ENCODE data around the gene ILF2.

Gene ILF2

DNA sequence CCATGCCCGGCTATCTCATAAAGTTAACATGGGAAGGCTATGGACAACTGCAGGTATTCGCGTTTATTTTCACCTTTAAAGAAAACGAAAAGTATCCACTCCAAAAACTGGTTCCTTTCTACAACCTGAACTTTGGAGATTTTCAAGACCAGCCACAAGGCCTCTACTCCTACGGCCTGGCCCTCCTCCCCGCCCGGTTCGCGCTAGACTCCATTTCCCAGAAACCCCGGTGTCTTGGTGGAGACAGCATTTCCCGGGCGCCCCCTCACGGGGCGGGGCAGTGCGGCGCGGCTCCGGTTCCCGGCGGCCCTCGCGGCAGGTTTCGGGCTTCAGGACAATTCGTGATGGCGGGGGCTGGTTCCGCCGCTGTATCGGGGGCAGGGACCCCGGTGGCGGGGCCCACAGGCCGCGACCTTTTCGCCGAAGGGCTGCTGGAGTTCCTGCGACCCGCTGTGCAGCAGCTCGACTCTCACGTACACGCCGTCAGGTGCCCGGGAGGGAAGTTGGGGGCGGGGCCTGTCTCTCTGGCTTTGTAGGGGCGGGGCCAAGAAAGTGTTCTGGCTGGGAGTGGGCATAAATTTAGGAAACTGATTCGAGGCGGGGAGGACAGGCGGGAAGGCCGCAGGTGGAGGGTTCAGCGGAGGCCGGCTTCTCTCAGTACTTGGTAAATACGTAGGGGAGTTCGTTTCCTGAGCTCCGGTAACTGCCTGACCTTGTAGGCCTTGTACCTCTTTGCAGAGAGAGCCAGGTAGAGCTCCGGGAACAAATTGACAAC is 12.2 kb downstream of the ILF2 start, which contains the start of gene SNAPIN:
Gene SNAPIN (plus strand): TSS at position 304 of the 775 bp plus-strand sequence. CDS start 41 bp downstream, at position 345.
- peak; percentile 54 for DNase-seq (ENCODE audit: extremely low read depth, low read depth)
- TF ChIP-seq, protein P1, sequence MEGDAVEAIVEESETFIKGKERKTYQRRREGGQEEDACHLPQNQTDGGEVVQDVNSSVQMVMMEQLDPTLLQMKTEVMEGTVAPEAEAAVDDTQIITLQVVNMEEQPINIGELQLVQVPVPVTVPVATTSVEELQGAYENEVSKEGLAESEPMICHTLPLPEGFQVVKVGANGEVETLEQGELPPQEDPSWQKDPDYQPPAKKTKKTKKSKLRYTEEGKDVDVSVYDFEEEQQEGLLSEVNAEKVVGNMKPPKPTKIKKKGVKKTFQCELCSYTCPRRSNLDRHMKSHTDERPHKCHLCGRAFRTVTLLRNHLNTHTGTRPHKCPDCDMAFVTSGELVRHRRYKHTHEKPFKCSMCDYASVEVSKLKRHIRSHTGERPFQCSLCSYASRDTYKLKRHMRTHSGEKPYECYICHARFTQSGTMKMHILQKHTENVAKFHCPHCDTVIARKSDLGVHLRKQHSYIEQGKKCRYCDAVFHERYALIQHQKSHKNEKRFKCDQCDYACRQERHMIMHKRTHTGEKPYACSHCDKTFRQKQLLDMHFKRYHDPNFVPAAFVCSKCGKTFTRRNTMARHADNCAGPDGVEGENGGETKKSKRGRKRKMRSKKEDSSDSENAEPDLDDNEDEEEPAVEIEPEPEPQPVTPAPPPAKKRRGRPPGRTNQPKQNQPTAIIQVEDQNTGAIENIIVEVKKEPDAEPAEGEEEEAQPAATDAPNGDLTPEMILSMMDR (IDR thresholded peaks at IDR 0.05; ENCODE audit: low read depth, low read length) = peak; percentile 10

DNA sequence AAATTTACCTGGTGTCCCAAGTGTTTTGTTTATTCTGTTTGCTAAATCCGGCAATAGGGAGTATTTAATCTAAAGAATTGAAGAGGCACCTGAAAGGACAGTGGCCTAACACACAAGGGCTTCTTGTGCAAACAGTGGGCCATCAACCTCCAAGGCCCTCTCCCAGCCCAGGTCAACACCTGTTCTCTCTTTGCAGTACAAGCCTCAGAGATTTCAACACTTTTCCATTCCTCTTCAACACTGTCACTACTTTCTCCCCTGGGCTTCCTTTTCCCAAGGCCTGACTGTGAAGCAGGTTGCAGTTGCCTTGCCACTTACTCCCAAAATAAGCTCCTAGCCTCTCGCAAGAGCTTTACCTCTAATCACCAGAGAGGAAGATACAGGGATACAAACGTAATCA is 15.5 kb downstream of the ILF2 start:
- TF ChIP-seq, protein P1 (IDR thresholded peaks at IDR 0.05; ENCODE audit: low read depth, low read length) = no peak
- no peak for DNase-seq (ENCODE audit: extremely low read depth, low read depth)

DNA sequence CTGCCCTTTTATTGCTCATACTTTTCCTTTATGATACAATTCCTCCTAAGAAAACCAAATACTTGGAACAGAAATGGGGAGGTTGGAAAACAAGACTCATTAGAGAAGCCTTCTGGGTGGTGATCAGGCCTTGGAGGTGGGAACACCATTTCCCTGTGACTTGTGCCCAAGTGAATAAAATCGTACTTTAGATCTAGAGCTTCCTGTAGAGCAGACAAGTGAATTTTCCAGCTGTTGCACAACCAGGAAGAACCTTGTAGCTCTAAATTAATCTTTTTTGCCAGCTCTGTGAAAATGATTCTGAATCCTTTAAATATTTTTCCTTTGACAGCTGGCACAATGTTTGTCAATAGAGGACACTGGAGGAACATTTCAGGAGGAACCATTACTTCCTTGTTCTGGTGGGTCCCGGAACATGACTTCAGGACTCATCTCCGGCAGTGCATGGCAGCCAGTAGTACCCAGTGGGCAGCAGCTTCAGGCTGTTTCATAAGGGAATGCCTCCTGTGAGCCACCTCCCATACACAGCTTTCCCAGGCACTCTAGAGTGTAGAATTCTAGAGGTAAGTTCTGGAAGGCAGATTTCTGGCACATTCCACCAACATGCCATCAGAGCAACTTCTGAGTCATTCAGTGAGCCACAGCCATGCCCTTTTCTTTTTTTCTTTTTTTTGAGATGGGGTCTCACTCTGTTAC is 17.8 kb downstream of the ILF2 start:
- TF ChIP-seq, protein P1 (IDR thresholded peaks at IDR 0.05; ENCODE audit: low read depth, low read length) = no peak
- no peak for DNase-seq (ENCODE audit: extremely low read depth, low read depth)

DNA sequence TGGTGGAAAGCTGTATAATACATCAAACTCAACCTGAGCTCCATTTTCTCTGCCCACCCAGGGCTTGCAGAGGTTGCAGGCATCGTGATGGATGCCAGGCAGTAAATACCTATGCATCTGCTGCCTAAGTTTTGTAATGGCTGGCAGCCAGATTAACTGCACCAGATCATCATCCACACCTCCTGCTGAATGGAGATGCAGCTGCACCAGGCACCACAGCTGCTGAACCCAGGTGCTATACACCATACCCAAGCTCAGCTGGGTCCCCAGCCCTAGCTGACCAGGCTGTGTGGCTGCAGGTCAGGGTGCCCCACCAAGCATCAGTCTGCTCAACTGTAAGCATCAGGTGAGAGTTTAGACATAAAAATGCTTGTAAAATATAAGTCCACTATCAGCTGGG is 19.0 kb downstream of the ILF2 start:
- TF ChIP-seq, protein P1 (IDR thresholded peaks at IDR 0.05; ENCODE audit: low read depth, low read length) = no peak
- no peak for DNase-seq (ENCODE audit: extremely low read depth, low read depth)

DNA sequence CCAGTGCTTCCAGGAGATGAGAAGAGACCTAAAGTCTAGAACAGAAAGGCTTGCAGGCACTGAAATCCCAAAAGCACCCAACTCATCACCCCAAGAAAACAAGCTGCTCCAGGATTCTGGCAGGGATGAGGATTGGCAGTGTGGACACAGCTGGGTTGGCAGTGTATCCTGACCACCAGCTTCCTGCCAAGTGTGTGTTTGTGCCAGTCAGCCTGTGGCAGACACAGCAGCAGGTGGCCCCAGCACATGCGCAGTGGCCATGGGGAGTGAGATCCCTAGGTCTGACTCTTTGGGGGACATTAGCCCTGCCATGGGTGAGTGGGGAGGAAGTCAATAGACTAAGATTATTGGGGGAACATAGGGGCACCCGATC is 20.9 kb downstream of the ILF2 start:
- DNase-seq (ENCODE audit: extremely low read depth, low read depth) = no peak
- TF ChIP-seq, protein P1 (IDR thresholded peaks at IDR 0.05; ENCODE audit: low read depth, low read length) = no peak

DNA sequence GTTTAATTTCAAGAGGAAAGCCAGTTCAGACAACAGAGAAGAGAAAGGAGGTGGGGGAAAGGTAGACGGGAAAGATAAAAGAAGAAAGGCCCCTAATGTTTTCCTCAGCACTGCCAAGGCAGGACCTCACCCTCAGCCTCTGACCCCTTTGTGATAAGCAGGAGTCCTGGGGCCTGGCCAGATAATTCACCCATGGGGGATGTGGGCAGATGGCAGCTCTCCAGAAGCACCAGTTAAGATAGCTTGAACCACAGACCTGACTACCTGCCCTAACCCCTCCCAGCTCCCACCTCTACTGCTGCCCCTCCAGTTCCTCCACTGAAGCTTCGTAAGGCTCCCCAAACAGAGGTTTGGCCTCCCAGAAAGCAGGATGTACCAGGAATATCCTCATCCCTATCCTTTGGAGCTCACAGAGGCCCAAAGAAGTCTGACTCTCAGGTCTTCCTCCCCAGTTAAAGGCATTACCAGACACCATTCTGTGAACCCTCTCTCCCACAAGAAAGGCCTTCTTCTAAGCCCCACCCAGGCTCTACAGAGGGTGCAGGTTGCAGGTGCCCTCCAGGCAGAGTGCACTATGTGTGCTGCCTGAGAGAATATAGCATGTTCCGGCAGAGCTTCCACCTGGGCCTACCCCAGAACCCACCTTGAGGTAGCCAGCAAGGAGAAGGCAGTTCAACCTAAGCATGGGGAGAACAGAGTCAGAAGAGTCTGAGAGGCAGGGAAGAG is 21.5 kb downstream of the ILF2 start:
- TF ChIP-seq, protein P1 (IDR thresholded peaks at IDR 0.05; ENCODE audit: low read depth, low read length) = no peak
- DNase-seq (ENCODE audit: extremely low read depth, low read depth) = no peak
